ENCODE data around the gene ZNF598.

The ZNF598 gene

DNA sequence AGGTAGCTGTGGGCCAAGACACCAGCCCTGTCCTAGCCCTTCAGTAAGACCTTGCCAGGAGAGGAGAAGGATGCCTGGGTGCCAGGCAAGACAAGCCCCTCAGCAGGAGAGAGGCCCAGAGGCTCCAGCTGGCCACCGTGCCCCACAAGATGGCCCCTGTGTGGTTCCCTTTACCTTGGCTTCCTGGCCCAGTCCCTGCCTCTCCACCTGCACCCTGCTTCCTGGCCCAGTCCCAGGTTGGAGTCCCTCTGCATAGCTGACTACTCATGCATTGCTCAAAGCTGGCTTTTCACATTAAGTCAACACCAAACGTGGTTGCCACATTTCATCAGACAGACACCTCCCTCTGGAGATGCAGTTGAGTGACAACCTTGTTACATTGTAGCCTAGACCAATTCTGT is 15.9 kb downstream of the ZNF598 start:
- peak overlapping the region; percentile 85 for H3K27ac ChIP-seq
- DNase-seq (ENCODE audit: low read depth, low spot score), result peak; percentile 43

DNA sequence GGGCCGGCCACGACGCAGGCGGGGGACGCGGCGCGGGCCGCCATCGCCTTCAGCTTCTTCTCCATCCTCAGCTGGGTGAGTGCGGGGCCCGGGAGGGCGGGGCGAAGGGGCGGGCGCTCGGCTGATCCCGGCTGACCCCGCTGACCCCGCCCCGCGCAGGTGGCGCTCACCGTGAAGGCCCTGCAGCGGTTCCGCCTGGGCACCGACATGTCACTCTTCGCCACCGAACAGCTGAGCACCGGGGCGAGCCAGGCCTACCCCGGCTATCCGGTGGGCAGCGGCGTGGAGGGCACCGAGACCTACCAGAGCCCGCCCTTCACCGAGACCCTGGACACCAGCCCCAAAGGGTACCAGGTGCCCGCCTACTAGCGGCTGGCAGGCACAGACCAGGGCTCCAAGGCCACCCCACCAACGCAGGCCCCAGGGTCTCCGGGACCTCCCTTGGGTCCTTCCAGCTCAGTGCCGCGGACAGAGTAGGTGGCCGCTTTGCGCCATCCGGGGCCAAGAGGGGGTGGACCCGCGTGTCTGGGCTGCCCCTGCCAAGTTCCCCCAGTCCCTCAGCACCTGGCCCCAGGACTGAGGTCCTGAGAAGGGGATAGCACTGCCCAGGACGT is 16.8 kb downstream of the ZNF598 start:
- H3K27ac ChIP-seq, result peak overlapping the region; percentile 85
- DNase-seq (ENCODE audit: low read depth, low spot score), result no peak

DNA sequence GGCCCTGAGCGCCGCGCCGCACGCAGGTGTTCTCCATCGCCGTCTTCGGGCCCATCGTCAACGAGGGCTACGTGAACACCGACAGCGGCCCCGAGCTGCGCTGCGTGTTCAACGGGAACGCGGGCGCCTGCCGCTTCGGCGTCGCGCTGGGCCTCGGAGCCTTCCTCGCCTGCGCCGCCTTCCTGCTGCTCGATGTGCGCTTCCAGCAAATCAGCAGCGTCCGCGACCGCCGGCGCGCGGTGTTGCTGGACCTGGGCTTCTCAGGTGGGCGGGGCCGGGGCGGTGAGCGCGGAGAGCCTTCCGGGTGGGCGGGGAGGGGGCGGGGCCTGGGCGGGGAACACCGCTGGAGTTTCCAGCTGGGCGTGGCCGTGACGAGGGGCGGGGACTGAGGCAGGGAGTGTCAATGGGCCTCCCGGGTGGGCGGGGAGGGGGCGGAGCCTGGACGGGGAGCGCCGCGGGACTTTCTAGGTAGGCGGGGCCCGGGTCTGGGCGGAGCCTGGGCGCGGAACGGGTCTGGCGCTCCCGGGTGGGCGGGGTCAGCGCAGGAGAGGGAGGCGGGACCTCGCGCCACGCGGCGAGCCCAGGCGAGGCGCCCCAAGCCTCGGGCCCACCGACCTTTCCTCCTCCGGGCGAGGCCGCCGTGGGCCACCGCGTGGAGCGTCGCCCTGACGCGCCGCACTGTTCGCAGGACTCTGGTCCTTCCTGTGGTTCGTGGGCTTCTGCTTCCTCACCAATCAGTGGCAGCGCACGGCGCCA is 17.5 kb downstream of the ZNF598 start:
- peak; percentile 27 for DNase-seq (ENCODE audit: low read depth, low spot score)
- H3K27ac ChIP-seq, result no peak overlapping the region

DNA sequence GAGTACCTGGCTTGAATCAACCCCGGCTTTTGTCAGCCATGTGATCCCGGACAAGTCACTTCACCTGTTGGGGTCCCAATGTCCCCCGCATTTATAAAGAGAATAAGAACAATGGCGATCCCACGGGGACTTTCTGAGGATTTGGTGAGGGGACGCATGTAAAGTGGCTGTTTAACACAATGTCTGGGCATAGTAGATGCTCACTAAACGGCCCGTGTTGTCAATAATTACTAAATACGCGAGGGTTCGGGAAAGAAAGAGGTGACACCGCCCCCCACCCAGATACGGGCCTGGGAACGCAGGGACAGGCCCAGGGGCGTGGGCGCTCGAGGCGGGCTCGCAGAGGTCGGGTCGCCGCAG is 18.1 kb downstream of the ZNF598 start:
- DNase-seq (ENCODE audit: low read depth, low spot score), result no peak
- no peak overlapping the region for H3K27ac ChIP-seq

DNA sequence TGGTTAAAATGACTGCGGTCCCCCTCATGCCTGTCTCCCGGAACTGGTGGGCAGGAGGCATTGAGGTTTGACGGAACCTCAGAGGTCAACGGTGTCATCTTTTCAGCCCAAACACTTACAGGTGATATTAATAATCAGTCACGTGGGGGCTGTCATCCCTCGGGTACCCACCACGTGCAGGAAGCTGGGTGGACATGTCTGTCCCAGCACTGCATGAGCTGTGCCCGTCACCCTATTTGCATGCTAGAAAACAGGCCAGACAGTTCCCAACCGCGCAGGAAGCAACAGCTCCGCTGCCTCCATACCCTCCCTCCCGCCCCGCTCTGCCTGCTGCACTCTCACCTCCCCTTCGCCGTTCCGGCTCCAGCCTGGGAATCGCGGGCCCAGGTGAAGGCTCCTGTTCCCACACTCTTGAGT is 18.5 kb downstream of the ZNF598 start:
- DNase-seq (ENCODE audit: low read depth, low spot score), result no peak
- H3K27ac ChIP-seq, result no peak overlapping the region

DNA sequence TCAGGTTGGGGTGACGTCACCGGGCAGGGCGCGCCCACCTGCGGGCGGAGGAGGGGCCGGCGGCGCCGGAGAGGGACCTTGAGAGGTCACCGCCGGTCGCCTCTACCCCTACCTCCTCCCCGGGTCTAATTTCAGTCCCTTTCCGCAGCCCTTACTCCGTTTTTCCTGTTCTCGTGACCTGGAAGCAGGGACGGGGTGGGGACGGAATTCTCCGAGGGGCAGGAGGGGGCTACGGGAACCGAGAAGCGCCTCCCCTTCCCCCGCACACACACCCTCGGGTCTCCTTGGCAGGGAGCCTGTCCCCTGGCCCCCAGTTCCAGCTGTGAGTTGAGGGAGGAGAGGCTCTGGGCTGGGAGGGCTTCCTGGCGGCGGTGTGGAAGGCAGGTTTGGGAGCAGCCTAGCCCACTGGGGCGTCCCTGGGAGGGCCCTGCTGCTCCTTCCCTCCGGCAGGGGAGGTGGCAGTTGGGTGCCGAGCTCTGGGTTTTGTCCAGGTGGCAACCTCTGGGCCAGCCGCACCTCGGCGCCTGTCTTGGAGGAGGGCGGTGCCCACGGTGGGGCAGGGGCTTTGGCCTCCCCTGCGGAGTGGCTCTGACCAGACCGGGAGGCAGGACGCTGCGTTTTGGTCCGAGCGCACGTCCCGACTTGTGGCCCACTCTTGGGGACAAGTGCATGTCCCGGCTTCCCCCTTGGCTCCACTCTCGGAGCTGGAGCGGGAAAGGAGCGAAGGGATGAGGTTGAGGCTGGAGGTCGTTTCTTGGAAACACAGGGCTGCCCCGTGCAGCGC is 19.1 kb downstream of the ZNF598 start:
- H3K27ac ChIP-seq, result no peak overlapping the region
- DNase-seq (ENCODE audit: low read depth, low spot score), result no peak

DNA sequence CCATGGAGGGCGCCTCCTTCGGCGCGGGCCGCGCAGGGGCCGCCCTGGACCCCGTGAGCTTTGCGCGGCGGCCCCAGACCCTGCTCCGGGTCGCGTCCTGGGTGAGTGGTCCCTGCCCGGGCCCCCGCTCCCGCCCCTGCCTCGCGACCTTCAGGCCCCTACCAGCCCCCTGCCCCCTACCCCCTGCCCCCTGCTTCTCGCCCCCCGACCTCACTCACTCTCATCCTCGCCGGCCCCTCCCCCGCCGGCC is 19.6 kb downstream of the ZNF598 start:
- no peak for DNase-seq (ENCODE audit: low read depth, low spot score)
- H3K27ac ChIP-seq, result no peak overlapping the region

DNA sequence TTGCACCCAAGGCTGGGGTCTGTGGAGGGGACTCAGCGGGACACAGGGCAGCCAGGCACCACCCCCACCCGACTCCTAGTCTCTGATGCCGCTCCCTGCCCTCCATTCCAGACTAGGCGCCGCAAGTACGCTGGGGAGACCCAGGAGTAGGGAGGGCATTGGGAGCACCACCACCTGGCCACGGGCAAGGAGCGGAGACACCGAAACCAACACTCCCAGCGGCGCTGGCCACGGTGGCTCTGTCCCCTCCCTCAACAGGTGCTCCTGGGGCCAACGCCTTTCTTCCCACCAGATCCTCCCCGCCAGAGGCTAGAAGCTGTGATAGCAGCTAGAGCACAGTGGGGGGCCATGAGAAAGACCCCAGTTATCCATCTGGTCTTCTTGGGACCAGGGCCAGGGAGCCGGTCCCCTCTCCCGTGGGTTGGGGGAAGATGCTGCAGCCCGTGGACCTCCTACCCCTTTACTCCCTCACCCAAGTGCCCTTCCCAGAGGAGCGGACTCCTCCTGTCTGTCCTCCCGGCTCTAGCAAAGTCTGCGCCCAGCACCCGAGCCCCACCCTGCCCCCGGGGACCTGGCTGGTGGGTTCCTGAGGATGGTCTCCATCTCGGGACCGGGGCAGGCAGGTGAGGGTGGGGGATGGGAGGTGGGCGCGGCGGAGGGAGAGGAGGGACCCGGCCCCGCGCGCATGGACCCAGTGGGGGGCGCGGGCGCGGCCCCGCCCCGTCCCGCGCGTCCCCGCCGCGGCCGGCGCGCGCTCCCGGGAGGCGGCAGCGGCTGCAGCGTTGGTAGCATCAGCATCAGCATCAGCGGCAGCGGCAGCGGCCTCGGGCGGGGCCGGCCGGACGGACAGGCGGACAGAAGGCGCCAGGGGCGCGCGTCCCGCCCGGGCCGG is 20.2 kb downstream of the ZNF598 start, which contains the start of gene SYNGR3:
Gene SYNGR3 (plus strand): TSS at position 762 of the 892 bp plus-strand sequence. CDS start 133 bp downstream, outside the sequence.
- DNase-seq (ENCODE audit: low read depth, low spot score), result no peak
- H3K27ac ChIP-seq, result no peak within 1 kb of the TSS

DNA sequence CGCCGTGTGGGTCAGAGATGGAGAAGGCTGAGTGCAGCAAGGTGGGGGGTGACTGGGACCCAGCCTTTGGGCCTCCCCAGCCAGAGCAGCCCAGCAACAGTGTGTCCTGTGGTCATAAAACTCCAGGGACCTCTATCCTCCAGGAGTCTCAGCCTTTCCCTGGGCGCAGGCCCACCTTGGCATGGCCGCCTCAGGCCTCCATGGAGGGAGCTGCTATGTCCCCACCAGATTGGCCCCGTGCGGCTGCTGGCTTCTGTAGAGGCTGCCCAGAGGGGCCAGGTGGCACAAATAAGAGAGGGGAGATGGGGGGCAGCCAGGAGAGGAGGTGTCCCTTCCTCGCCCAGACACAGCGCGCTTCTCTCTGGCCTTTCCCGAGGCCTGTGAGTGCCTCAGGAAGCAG is 22.4 kb downstream of the ZNF598 start:
- no peak overlapping the region for H3K27ac ChIP-seq
- DNase-seq (ENCODE audit: low read depth, low spot score), result no peak

DNA sequence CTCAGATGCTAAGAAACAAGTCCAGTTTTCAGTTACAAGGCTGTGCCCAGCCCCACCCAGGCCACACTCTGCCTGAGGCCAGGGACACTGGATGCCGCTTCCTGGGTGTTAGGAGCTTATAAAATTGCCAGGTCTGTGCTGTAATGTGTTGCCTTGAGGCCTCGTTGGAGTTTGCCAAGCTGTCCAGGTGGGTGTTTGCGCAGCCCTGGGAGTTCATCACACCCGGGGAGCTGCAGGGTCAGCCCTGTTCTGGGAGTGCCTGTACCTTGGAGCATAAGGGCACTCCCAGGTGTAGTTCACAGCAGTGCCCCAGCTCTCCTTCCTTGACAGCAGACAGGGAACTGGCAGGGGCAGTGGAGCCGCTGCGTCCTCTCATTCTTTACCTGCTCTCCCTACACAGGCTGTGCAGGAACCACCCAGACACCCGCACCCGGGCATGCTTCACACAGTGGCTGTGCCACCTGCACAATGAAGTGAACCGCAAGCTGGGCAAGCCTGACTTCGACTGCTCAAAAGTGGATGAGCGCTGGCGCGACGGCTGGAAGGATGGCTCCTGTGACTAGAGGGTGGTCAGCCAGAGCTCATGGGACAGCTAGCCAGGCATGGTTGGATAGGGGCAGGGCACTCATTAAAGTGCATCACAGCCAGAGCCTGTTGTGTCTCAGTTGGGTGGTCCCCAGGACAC is 24.0 kb downstream of the ZNF598 start:
- no peak overlapping the region for H3K27ac ChIP-seq
- no peak for DNase-seq (ENCODE audit: low read depth, low spot score)

DNA sequence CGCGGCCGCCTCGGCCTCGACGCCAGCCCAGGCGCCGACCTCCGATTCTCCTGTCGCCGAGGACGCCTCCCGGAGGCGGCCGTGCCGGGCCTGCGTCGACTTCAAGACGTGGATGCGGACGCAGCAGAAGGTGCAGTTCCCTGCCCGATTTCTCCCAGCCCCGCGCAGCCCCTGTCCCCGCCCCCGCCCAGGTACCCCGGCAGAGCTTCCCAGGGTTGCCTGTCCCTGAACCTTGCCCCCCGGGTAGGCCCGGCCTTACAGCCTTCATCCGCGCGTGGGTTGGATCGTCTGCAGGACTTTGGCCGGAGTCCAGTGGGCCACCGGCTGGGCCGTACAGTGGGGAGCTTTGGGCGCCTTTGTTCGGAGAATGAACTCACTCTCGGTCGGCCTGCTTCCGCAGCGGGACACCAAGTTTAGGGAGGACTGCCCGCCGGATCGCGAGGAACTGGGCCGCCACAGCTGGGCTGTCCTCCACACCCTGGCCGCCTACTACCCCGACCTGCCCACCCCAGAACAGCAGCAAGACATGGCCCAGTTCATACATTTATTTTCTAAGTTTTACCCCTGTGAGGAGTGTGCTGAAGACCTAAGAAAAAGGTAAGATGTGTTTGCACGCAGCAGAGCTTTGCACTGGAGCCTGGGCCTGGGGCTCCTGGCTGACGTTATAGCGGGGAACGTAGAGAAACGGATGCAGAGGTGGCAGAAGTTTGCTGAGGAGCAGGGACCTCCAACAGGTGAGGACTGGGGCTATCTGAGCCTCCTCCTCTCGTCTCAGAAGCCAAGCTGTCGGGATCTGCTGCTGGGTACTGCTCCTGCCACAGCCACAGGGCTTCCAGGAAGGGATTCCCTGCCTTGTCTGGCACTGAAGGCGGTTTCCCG is 25.0 kb downstream of the ZNF598 start:
- DNase-seq (ENCODE audit: low read depth, low spot score), result no peak
- H3K27ac ChIP-seq, result peak overlapping the region; percentile 31

DNA sequence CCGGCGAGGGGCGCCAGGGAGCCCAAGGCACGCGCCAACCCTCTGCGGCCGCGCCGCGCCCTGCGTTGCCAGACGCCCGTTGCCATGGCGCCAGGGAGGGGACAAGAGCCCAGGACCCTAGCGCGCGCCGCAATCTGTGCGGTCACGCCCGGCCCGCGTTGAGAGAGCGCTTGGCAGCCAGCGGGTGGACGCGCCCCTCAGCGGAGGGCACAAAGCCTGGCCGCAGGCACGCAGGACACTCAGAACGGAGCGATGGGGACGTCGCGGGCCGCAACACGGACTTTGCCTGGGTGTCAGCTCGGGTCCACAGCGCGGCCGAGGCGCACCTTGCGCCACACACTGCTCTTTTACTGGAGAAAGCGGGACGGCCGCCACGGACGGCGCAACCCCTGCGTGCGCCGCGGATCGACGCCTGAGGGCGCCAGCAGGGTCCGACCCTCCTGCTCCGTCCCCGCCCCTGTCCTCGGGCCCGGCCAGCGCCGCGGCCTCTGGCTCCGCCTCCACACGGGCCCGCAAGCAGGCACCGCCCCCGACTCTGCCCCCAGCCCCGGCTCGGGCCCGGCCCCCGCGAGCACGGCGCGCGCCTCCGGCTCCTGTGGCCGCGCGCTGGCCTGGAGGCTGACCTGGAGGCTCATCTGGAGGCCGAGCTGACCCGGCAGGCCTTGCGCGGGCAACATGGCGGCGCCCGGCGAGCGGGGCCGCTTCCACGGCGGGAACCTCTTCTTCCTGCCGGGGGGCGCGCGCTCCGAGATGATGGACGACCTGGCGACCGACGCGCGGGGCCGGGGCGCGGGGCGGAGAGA is 25.9 kb downstream of the ZNF598 start, which contains the start of gene GFER:
Gene GFER (plus strand): TSS at position 650 of the 803 bp plus-strand sequence. CDS start 26 bp downstream, at position 676.
- peak; percentile 12 for DNase-seq (ENCODE audit: low read depth, low spot score)
- peak within 1 kb of the TSS; percentile 31 for H3K27ac ChIP-seq

DNA sequence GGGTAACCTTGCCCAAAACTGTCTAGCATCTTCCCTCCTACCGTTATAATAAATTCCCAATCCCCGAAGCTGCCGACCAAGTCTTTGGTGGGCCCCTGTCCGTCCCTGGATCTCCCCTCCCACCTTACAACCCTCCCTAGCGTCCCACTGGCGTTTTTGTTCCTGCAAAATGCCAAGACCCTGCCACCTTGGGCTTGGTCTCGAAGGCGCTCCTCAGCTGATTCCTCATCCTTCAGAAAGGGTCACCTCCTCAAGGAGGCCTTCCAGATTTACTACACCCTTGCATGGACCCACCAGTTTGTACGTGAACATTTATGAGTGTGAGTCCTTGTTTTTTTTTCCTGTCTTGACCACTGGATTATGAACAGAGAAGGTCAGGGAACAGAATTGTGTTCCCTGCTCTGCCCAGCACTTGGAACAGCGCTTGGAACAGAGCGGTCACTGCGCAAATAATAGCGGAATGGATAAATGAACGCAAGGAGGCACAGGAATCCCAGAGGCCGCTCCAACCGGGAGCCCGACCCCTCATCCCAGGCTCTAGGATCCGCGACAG is 26.6 kb downstream of the ZNF598 start:
- peak overlapping the region; percentile 31 for H3K27ac ChIP-seq
- DNase-seq (ENCODE audit: low read depth, low spot score), result no peak

DNA sequence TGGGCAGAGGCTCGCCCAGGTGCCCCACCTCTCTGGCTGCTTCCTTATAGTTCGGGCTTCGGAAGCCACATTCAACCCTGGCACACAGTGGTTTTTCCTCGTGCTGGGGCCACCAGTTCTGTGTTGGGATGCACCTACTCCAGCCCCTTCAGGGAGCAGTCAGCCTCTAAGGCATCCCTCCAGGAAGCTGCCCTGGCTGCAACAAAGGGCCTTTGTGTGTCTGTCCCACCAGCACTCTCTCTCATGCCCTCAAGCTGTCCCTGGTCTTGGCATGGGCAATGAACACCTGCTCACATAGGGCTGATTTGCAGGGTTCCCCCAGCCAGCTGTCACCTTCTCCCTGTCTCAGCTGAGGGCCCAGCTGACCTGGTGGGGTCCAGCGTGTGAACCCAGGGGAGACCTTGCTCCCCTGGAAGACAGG is 27.6 kb downstream of the ZNF598 start:
- no peak for DNase-seq (ENCODE audit: low read depth, low spot score)

DNA sequence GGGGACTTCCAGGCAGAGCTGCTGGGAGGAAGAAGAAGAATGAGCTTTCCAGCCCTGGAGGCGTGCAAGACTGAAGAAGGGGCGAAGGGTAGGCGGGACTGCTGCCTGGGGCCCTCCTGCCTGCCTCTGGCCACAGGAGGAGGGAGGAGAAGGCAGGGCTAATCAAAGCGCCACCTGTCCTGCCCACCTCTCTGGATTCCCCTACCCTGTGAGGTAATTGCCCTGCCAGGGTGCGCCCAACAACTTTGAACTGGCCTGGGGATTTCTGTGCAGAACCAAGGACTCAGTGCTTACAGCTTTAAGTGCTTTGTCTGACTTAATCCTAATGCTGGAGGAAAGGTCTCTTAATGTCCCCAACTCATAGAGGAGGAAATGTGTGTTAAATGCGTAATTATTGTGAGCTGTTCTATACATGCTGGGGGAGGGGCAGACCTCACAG is 28.2 kb downstream of the ZNF598 start, which contains the start of gene NOXO1:
Gene NOXO1 (minus strand): TSS at position 72 of the 439 bp plus-strand sequence. CDS start 290 bp downstream, outside the sequence.
- H3K27ac ChIP-seq, result no peak within 1 kb of the TSS
- DNase-seq (ENCODE audit: low read depth, low spot score), result no peak

More for the DNA sequence above, 27.6 kb downstream of the ZNF598 start:
- no peak overlapping the region for H3K27ac ChIP-seq

DNA sequence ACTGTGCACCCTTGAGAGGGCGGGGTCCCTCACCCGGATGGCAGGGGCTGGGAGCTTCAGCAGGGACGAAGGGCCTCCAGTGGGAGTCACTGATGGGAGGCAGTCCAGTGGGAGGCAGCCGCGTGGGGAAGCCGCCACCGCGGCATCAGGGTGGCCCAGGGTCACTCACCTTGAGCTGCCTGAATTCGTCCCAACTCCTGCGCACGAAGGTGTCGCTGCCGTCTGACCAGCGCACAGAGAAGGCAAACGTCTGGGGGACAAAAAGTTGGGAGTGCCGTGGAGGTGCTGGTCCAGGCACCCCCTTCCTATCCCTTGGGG is 28.9 kb downstream of the ZNF598 start:
- H3K27ac ChIP-seq, result no peak overlapping the region
- DNase-seq (ENCODE audit: low read depth, low spot score), result no peak

DNA sequence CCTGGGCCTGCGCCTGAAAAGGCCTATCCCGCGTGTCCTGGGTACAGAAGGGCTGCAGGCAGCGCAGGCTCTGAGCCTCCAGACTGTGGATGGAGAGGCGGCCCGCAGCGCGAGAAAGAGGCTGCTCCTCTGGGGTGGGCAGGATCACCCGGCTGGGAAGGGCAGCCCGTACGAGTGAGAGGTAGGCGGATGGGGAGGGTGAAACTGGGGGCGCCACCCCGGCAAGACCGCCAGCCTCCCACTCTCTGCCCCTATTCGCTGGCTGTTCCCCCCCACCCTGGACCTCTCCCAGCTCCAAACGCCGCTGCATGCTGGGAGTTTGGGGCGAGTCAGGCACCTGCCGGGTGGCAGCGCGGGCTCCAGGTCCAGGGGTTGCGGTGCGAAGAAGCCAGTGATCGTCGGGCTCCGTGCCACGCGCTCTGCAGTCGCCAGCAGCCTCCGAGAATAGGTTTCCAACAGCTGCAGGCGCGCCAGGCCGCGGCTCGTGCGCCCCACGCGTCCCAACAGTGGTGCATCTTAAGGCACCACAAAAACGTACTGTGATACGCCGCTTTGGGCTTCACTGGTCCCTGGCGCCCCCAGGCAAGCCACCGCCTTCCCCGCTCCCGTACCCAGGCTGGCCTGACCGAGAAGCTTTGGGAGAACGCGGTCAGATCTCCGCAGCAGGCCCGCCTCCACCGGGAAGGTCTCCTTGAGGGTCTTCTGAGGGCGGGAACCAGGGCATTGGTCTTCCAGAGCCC is 29.4 kb downstream of the ZNF598 start:
- H3K27ac ChIP-seq, result peak overlapping the region; percentile 53
- no peak for DNase-seq (ENCODE audit: low read depth, low spot score)

Data from epithelial cell of prostate (primary cell).